HG02763 (cell line): ENCODE measurements around the gene ARHGEF12.

Experiments used
- ATAC-seq: cut with Tn5 transposase; IDR thresholded peaks from one replicate; pipeline ENCODE4 v1.9.1; 2021; ENCODE audit warnings: mild to moderate bottlenecking, moderate library complexity; ENCODE audit not compliant: unreplicated experiment

ARHGEF12 gene

DNA sequence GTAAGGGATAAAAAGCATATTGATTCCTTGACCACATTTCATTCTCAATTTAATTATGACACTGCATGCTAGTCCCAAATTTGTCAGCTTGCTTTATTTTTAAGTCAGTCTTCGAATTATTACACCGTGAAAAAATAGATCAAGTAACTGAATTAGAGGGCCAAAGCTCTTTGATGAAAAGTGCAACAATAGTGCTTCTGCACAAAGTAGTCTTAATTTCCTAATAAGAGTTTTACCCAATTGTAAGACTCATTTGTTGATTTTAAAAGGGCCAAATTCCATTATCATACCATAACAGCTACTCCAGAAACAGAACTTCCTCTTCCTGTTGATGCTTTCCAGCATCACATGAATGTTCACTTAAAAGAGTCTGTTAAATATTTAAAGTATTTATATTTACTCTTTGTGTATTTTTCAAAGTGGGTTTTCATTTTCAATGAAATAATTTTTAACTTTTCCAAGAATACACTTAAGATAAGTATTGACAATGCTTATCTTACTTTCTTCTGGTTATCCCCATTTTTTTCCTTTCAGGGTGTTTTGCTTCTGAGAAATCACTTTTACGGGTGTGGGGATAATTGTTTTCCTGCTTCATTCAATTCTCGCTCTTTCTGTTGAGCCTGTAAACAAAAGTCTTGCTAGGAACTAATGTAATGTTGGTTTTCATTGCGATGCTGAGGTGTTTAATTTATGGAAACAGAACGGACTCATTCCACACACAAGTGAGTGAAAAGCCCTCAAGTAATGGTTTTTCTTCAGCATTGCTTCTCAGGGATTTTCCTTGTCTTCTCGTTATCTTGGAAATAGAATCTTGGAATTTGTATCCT, 2.1 kb downstream of the ARHGEF12 start:
- ATAC-seq, result no peak

DNA sequence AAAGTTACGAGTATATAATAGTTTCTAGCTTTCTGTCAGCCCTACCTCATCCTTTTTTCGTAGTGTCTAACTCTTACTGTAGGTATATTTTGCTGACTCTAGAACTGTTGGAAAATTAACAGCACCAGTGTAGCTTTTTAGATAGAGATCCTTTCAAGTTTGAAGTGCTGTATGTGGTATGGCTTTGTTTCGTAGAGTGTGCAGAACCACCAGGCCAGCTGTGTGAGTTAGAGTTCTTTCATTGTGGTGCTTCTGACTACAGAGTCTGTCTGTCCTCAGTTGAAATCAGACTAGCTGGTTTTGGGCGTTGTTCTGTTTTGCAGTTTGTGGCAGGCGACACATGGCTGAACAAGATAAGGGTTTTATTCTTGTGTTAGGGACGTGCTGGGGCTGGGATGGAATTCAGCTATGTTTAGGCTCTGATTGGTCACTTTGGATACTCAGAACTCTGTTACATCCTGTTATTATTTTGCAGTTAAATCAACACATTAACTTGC, 3.2 kb downstream of the ARHGEF12 start:
- no peak for ATAC-seq

DNA sequence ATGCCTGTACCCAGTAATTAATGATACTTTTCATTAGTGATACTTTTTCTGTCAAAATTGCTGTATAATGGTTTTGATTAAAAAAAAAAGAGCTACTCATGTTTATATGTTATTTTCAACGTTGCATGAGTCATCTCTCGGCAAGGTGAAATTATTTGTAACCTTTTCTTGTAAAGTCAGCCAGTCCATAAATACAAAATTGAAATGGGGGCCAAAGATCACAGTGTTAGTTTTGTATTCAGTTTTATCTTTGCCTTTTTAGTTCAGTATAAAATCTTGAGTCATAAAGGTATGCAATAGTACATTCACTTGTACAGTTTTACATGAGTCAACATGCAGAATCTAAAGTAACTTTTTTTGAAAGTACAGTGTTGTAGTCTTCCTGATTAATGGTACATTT, 4.3 kb downstream of the ARHGEF12 start:
- ATAC-seq, result no peak

DNA sequence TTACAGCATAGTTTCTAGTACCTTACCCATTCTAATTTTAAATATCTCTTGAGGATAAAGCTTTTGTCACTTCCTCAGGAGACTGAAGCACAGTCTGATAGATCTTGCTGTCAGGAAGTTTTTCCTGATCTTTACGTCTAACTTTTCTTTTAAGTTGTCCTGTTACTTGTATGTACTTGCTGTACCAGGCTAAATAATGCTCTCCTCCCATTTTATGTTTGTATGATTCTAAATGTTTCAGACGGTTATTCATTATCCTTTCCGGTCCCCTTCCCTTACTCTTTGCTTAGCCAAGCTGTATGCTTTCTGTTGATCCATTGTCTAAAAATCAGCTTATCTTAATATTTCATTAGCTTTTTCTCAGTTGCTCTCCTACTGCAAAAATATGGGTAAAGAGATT, 6.0 kb downstream of the ARHGEF12 start:
- ATAC-seq, result no peak

DNA sequence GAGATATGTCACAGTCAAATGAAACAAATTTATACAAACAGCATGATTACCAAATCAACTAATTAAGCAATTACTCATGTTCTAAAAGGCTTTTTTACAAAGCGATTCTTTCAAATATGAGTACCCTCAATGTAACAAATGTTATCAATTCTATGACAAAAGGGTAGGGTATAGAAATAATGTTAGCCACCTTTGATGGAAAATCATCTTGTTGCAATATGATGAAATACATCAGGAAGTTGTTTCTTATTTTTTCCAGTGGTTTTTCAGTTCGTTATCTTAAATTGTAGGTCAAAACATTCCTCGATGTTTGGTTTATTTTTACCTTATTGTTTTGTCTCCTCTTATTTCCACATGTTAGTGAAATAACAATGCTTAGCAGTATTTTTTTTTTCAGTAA, 6.5 kb downstream of the ARHGEF12 start:
- ATAC-seq, result no peak

DNA sequence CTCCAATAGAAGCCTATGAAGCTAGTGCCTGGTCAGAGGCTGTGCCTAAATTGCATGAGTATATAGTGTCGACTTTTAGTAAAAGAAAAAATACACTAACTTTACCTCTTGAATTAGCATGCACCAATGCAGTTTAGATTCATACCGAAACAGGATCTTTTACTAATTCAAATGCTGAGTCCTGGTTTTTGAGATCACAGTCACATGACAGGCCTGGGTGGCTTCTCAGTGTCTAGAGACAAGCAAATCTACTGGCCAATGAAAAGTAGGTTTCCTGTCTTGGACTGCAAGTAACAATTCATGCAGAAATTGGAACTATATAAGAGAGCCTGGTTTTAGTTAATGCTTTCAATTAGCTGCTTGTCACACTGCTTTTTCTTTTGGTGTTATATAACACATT, 7.2 kb downstream of the ARHGEF12 start:
- ATAC-seq, result no peak

DNA sequence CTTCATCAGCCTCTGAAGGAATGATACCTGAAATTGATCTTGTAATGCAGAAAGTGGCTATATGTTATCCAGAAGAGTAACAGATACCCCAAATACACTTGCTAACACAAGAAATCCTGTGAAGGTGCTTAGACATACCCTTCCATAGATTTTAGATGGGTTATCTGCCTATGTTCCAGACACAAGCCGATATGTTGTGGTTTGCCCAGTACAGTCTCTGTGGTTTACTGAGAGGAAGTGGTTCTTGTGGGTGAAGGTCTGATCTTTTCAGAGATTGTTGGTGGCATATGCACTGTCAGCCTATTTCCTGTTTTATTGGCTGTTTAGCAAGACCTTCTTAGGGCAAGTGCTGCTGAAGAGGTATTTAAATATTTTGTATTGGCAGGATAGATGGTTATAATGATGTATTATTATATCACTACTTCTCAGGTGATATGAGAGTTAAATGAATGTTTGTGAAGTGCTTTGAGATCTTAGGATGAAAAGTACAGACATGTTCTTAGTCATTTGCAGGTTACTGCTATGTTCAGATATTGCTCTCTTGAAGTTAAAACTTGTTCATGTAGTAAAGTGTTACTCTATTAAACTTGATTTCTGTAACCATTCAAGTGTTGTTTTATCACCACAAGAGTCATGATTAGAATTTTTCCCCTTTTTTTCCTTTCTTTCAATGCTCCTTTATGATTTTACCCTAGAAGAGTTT, 8.2 kb downstream of the ARHGEF12 start:
- peak; percentile 78 for ATAC-seq

DNA sequence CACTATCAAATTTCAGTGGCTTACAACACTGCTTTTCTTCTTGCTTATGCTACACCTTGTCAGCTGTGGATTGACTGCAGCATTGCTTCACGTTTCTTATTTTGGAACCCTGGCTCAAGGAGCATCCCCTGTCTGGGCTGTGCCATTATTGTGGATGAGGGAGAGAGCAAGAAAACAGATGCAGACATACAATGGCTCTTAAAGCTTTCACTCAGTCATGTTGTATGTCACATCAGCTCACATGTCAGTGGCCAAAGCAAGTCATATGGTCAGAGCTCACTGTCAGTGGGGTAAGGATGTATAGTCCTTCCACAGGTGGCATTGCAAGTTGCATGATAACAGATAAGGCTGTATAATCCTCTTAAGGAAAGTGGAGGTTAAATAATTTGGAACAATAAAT, 10.0 kb downstream of the ARHGEF12 start:
- no peak for ATAC-seq

DNA sequence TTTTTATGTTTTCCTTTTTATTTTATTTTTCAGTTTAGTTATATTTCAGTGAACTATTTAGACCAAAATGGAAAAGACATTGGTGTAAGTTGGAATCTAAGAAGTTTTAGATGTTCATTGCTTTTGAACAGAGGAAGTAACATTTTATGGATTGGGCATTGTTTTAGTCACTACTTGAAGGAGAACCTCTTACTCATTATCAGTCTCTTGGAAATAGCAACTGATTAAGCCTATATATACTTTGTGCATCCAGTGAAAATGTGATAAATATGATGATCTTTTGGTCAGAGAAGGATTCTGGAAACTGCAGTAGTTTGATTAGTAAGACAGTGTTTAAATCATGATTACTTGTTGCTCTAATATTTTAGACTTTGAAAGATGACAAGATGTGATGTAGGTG, 14.4 kb downstream of the ARHGEF12 start:
- no peak for ATAC-seq

DNA sequence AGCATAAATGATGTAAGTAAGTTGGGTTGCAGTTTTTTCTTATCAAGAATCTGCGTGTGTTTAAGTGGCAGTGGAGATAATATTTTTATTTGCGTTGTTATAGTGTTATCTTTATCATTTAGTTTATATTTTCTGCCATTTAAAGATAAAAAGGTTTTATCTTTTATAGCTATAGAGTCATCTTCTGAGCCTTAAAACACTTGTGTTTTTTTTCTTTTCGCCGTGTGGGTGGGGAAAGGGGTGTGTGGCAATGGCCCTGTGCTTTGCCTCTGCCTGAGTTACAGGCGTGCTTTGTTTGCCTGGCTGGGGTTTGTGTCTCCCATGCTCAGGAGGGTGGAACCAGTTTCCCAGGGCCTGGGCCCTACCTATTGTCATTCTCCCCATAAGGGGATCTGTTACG, 16.2 kb downstream of the ARHGEF12 start:
- no peak for ATAC-seq

DNA sequence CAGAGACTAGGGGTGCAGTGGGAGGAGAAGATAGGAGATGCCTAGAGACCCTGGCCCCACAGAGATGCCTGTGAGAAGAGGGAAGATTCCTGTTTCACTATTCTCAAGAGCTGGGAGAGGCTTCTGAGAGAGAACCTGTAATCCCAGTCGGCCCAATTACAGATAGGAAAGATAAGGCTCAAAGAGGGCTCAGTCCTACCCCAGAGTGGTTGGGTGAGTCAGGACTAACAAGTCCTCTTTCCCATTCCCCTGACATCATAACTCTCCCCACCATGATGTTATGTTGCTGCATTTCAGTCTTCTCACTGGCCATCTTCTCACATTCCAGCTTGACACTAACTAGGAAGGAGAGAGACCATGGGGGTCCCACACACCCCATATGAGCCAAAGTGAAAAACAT, 17.9 kb downstream of the ARHGEF12 start:
- ATAC-seq, result no peak

DNA sequence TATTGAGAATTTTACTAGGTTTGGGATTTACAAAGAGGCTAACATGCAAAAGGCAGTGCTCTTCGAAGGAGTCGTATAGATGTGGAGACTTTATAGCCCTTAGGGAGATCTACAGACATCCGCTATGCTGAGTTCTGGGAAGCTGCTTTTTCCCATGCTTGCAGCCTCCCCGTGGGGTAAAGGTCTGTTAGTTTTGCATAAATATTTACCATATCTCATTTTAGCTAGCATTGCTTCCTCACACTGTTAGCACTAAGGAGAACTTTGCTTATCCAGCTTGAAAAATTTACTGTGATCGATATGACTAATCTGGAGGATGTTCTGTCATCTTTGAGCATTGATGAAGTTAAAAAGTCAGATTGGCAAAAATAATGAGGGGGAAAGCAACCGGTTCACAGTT, 18.6 kb downstream of the ARHGEF12 start:
- no peak for ATAC-seq

DNA sequence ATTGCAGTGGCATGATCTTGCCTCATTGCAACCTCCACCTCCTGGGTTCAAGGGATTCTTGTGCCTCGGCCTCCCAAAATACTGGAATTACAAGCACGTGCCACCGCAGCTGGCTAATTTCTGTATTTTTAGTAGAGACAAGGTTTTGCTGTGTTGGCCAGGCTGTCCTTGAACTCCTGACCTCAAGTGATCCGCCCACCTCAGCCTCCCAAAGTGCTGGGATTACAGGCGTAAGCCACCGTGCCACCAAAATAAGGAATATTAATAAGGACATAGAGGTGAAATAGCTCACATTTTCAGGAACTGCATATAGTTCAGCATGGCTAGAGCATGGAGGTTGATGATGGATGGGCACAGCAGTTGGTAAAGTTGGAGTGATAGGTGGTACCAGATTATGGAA, 21.4 kb downstream of the ARHGEF12 start:
- ATAC-seq, result no peak

DNA sequence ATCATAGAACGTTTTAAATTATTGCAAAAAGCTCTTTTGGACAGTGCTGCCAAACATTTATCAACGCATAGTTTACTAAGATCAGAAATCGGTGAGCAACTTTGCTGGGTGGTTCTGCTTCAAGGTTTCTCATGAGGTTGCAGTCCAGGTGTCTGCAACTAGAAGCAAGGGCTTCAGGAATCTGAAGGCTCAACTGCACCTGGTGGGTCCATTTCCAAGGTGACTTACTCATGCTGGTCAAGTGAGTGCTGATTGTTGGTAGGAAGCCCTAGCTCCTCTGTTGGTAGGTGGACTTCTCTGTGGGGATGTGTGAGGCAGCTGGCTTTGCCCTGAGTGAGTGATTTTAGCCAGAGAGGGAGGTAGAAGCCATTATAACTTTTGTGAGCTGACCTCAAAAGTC, 22.5 kb downstream of the ARHGEF12 start:
- no peak for ATAC-seq

DNA sequence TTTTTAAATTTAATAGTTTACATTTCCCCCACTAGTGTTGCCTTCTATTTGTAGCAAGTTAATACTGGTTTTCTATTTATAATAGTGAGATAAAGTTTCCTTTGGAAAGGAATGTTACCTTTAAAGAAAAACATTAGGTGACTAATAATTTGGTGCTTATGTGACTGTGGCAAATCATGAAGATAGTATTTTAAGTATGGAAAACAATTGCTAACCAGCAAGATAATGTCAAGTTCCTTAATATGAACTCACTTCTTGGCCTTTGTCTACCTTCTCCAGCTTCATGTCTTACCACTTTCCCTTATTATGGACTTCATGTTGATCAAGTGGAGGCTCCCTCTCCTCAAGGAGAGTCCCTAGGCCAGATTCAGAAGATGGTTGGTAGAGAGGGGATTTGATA, 27.2 kb downstream of the ARHGEF12 start:
- no peak for ATAC-seq

DNA sequence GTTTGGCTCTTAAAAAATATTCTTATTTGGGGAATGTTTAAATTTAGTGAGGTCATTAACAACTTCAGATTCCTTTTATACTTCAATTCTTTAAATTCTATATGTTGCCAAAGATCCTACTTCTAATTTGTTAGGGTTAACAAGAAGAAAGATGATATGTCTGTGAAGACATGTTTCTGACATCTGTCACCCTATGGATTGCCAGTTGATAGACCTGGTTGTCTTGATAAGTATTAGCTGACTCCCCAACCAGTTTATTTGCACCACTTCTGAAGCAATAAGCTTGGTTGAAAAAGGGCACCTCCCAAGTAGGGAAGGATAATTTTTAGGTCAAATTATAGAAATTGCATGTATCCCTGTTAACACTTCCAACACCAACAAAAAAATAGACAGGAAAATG, 29.3 kb downstream of the ARHGEF12 start:
- no peak for ATAC-seq

DNA sequence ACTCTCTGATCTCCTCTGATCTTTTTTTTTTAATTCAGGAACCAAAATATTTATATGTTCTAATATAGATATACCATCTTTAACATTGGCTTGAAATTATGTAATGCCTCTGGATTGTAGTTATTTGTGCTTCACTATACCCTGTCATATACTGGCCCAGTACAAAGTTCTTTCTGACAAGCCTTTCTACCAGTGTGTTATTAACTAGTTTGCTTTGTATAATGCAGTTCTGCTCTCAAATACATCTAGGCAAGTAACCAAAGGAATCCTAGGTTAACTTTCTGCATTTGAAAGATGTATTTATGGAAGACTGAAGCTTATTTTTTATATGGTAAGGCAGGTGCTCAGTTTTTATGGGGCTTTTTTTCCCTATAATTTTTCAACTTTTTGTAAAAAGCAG, 36.1 kb downstream of the ARHGEF12 start:
- ATAC-seq, result no peak

DNA sequence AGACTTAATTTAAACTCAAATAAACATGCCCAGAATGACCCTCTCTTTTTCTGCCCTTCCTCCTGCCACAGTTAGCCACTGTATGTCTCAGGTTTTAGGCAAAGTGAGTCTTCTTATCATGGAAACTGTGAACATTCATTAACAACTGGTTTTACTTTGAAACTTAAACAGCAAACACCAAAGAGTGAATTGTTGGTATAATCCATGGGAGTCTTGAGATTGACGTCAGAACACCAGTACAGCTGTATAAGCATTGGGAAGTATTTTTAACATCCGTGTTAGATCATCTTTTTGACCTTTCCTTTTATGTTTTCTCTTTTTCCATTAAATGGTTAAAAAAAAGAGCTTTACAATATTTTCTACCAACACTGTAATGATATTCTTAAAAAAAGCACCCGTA, 38.9 kb downstream of the ARHGEF12 start:
- ATAC-seq, result no peak

DNA sequence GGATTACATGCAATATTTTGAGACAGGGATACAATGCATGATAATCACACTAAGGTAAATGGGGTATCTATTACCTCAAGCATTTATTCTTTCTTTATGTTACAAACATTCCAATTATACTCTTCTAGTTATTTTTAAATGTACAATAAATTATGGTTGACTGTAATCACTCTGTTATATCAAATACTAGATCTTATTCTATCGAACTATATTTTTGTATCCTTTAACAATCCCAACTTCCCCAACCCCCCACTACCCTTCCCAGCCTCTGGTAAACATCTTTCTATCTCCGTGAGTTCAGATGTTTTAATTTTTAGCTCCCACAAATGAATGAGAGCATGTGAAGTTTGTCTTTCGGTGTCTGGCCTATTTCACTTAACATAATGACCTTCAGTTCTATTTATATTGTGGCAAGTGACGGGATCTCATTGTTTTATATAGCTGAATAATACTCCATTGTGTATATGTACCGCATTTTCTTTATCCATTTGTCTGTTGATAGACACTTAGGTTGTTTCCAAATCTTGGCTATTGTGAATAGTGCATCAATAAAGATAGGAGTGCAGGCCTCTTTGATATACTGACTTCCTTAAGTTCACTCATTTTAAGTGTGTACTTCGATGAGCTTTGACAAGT, 40.5 kb downstream of the ARHGEF12 start:
- no peak for ATAC-seq

DNA sequence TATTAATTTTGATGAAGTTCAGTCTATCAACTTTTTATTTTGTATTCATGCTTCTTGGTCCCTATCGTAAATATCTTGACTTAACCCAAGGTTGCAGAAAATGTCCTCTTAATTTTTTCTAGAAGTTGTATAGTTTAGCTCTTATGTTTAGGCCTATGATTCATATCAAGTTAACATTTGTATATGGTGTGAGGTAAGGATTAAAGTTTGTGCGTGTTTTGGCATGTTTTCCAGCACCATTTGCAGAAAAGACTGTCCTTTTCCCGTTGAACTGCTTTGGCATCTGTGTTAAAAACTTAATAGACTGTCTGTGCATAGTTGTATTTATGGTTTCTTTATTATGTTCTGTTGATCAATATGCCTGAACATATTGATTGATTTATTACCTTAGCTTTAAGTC, 42.3 kb downstream of the ARHGEF12 start:
- ATAC-seq, result no peak

DNA sequence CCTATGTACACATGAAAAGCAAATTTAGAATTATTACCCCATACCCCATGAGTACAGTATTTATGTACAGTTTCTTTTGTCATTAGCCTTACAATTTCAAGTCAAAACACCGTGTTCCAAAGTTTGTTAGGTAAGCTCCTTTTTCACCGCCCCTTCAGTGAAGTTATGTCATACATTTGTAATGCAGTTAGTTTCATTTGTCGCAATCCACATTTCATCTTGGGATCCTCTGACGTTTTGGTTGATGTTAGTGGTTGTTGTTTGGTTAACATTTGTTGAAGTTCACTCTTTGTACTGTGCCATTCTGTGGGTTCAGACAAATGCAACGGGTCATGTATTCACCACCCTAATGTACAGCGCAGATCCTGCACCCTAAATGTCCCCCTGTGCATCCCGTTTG, 45.2 kb downstream of the ARHGEF12 start:
- no peak for ATAC-seq
